ENCODE data around the gene STK11. TPM values are rescaled to one million over a fixed set of nuclear protein-coding genes. Genes with fewer than 3 reads are reported as not detected.

The STK11 gene
- total RNA-seq, 1 donor: 94.1 TPM

GRCh38 chr19:1258707-1259205 lies 53.2 kb downstream of the STK11 start:
- no peak overlapping the region for H3K4me3 ChIP-seq (ENCODE audit: low read depth, low read length)
- DNase-seq (ENCODE audit: low read depth): no peak
- no peak for TF ChIP-seq CTCF (IDR thresholded peaks at IDR 0.05; ENCODE audit: insufficient read depth, low read depth, low read length)

- no peak overlapping the region for H3K4me3 ChIP-seq (ENCODE audit: low read depth, low read length)
- TF ChIP-seq CTCF (IDR thresholded peaks at IDR 0.05; ENCODE audit: insufficient read depth, low read depth, low read length): no peak
- DNase-seq (ENCODE audit: low read depth): peak; percentile 80
Observed at GRCh38 chr19:1259206-1259875, 53.8 kb downstream of the STK11 start.

- peak overlapping the region; percentile 39 for H3K4me3 ChIP-seq (ENCODE audit: low read depth, low read length)
- no peak for DNase-seq (ENCODE audit: low read depth)
- no peak for TF ChIP-seq CTCF (IDR thresholded peaks at IDR 0.05; ENCODE audit: insufficient read depth, low read depth, low read length)
Observed at GRCh38 chr19:1259876-1260748, 54.5 kb downstream of the STK11 start.

GRCh38 chr19:1260749-1261537 lies 55.4 kb downstream of the STK11 start:
- TF ChIP-seq CTCF (IDR thresholded peaks at IDR 0.05; ENCODE audit: insufficient read depth, low read depth, low read length): no peak
- H3K4me3 ChIP-seq (ENCODE audit: low read depth, low read length): peak overlapping the region; percentile 72
- peak; percentile 96 for DNase-seq (ENCODE audit: low read depth)

GRCh38 chr19:1261538-1261797 lies 55.9 kb downstream of the STK11 start:
- TF ChIP-seq CTCF (IDR thresholded peaks at IDR 0.05; ENCODE audit: insufficient read depth, low read depth, low read length): peak; percentile 16
- no peak for DNase-seq (ENCODE audit: low read depth)
- peak overlapping the region; percentile 72 for H3K4me3 ChIP-seq (ENCODE audit: low read depth, low read length)

GRCh38 chr19:1261798-1262622 lies 56.4 kb downstream of the STK11 start:
- no peak for DNase-seq (ENCODE audit: low read depth)
- peak overlapping the region; percentile 72 for H3K4me3 ChIP-seq (ENCODE audit: low read depth, low read length)
- no peak for TF ChIP-seq CTCF (IDR thresholded peaks at IDR 0.05; ENCODE audit: insufficient read depth, low read depth, low read length)
